Stimulated activated naive B cell treated with anti-CD40 and anti-IgM and Interleukin-4, amounts not matched to agents 10 μg/mL and 1 μg/mL and 100 μg/mL, for 72 hours (primary cell): ENCODE measurements around the gene TCFL5.
A peak's percentile ranks its signal among the peaks of the same experiment; 100 is the strongest.
"Not testable (repeated sequence)": the region's sequence is repeated elsewhere in the genome, so short reads cannot be mapped to it uniquely, and the experiment has no call there.

Experiments
- ATAC-seq, 2 donors: fragments of 150-1000 bp; cut with Tn5 transposase; replicated peaks; 2 replicates each; pipeline ENCODE4 v1.10.0; 2021; ENCODE audit warnings: moderate library complexity in 1 of 2
- DNase-seq: peaks from one replicate; pipeline ENCODE4 v3.0.0; 2021
- H3K27ac Mint-ChIP-seq: one replicate; pipeline ENCODE4 v1.8.0; 2022; ENCODE audit warnings: mild to moderate bottlenecking, mixed read lengths
- H3K27me3 Mint-ChIP-seq, 2 donors: one replicate each; pipeline ENCODE4 v1.8.0; 2022; ENCODE audit warnings: mixed read lengths in 2 of 2
- H3K36me3 Mint-ChIP-seq, 2 donors: one replicate each; pipeline ENCODE4 v1.8.0; 2022; ENCODE audit warnings: mixed read lengths in 2 of 2, mild to moderate bottlenecking in 1 of 2
- H3K4me1 Mint-ChIP-seq, 2 donors: one replicate each; pipeline ENCODE4 v1.8.0; 2022; ENCODE audit warnings: mixed read lengths in 2 of 2, mild to moderate bottlenecking in 1 of 2
- H3K4me3 Mint-ChIP-seq, 2 donors: one replicate each; pipeline ENCODE4 v1.8.0; 2022; ENCODE audit warnings: mild to moderate bottlenecking in 2 of 2, mixed read lengths in 2 of 2, moderate library complexity in 1 of 2
- H3K9me3 Mint-ChIP-seq, 2 donors: one replicate each; pipeline ENCODE4 v1.8.0; 2022; ENCODE audit warnings: mixed read lengths in 2 of 2, mild to moderate bottlenecking in 1 of 2

The TCFL5 gene

DNA sequence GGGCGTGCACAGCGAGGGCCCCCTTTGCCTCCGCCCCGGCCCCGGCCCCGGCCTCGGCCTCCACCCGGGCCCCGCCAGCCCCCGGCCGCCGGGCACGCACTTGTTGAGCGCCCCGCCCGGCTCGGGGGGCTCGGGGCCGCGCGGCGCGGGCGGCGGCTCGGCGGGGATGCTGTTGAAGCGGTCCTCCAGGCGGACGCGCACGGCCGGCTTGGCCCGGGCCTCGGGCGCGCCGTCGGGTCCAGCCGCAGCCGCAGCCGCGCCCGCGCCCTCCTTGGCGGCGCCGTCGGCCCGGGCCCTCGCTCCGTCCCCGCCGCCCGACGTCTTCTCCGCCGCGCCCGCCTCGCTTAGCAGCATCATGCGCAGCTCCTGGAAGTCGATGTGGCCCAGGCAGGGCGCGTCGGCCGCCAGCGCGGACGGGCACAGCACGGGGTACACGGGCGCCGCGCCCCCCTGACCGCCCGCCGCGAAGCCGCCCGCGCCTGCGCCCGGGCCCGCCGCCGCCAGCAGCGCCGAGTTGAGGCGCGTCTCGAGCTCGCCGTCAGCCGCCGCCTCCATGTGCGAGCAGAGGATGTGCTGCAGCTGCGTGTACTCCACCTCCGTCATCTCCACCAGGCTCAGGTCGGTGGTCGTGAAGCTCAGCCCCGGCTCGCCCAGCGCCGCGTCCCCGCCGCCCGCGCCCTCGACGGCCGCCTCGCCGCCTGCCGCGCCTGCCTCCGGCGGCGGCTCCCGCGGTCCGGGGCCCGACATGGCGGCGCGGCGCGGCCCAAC is 514 bp downstream of the TCFL5 start:
- H3K27me3 Mint-ChIP-seq: no peaks in the 10 kb centered on the region
- peaks cover 4 to 7% of the 10 kb centered on the region in 2 donors for H3K9me3 Mint-ChIP-seq
- no peak overlapping the region for H3K27ac Mint-ChIP-seq
- H3K4me3 Mint-ChIP-seq: peak overlapping the region; percentile 46 to 60
- ATAC-seq: peak; percentile 48
- peaks cover 20 to 32% of the 10 kb centered on the region in 2 donors for H3K4me1 Mint-ChIP-seq
- DNase-seq: no peak
- H3K36me3 Mint-ChIP-seq: peaks cover 17 to 18% of the 10 kb centered on the region in 2 donors

GRCh38 chr20:62860391-62860923 is 1.2 kb downstream of the TCFL5 start:
- Mint-ChIP-seq H3K27me3 (no peaks in the 10 kb centered on the region), H3K4me1 (peaks cover 20 to 32% of the 10 kb centered on the region in 2 donors), H3K4me3 (peak overlapping the region; percentile 60 to 76), H3K9me3 (peaks cover 4 to 7% of the 10 kb centered on the region in 2 donors), H3K27ac (peak overlapping the region; percentile 1), H3K36me3 (peaks cover 17 to 18% of the 10 kb centered on the region in 2 donors)
- no peak for ATAC-seq
- DNase-seq: no peak

DNA sequence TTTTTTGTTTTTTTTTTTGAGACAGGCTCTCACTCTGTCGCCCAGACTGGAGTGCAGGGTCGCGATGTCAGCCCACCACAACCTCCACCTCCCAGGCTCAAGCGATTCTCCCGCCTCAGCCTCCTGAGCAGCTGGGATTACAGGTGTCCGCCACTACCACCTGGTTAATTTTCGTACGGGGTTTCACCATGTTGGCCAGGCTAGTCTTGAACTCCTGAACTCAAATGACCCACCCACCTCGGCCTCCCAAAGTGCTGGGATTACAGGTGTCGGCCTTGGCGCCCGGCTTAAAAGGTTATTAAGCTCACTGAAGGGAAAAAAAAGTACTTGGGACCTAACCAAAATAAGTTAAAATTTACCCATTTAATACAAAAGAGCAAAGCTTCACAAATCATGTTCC is 1.9 kb downstream of the TCFL5 start:
- Mint-ChIP-seq H3K36me3 (peaks cover 18 to 19% of the 10 kb centered on the region in 2 donors), H3K4me3 (peak overlapping the region; percentile 50 to 76), H3K27me3 (no peaks in the 10 kb centered on the region), H3K4me1 (peaks cover 20 to 32% of the 10 kb centered on the region in 2 donors), H3K9me3 (peaks cover 4 to 7% of the 10 kb centered on the region in 2 donors), H3K27ac (no peak overlapping the region)
- ATAC-seq (no peak), DNase-seq (no peak)

DNA sequence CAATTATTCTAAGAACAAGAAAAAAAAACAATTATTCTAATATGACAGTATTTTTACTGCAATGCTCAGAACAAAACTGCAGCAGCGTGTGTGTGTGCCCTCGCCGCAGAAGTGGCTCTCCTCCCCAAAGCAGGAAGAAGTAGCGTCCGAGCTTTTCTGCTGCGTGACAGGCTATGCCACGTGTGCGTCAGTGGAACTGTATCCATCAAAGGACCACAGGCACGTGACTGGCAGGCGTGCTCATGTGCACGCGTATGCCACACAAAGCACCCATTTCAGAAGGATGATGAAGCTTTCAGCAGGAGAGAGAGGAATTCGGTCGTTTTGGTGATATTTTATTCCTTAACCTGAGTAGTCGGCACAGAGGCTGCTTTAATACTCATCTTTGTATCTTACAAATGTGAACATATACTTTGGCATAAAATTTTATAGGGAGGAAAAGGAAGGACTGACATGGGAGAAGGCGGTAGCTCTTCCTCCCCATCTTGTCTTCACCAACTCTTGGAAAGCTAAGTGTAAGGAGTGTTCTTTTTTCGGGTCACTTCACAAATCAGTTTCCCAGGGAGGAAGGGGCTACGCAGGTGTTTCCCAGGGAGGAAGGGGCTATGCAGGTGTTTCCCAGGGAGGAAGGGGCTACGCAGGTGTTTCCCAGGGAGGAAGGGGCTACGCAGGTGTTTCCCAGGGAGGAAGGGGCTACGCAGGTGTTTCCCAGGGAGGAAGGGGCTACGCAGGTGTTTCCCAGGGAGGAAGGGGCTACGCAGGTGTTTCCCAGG is 3.4 kb downstream of the TCFL5 start:
- no peak for ATAC-seq
- DNase-seq: no peak
- Mint-ChIP-seq H3K4me1 (peaks cover 20 to 32% of the 10 kb centered on the region in 2 donors), H3K27ac (no peak overlapping the region), H3K27me3 (no peaks in the 10 kb centered on the region), H3K9me3 (peaks cover 4 to 7% of the 10 kb centered on the region in 2 donors), H3K4me3 (no peak overlapping the region), H3K36me3 (peaks cover 20 to 31% of the 10 kb centered on the region in 2 donors)

DNA sequence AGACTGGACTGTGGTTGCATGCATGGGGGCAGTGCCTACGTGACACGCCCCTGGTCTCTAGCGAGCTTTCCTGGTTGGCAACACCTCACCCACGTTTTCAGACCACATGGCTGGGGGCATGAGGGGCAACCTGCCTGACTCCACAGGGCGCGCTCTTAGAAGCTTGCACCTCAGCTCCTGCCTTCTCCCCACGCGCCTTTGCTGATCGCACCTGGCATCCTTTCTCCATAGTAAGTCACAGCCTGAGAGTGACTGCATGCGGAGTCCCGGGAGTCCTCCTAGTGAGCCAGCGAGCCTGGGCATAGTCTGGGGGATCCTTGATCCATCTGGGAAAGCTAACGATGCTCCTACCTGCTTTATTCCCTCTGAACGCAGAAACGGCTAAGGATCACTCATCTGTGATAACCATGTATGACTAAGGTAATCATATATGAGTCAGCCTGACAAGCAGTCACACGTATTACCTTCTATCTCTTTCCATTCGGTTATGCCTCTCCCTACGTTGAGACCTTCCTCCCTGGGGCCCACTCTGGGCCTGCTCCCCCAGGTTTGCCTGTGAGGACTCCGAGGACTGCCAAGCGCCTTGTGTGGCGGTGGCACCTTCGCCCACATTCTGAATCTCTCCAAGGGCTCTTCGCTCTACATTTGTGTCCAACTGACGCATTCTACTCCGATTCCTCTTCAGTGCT is 4.5 kb downstream of the TCFL5 start:
- Mint-ChIP-seq H3K9me3 (peaks cover 2 to 3% of the 10 kb centered on the region in 2 donors), H3K36me3 (peaks cover 27 to 37% of the 10 kb centered on the region in 2 donors), H3K4me3 (no peak overlapping the region), H3K27me3 (no peaks in the 10 kb centered on the region), H3K27ac (no peak overlapping the region), H3K4me1 (peaks cover 17 to 29% of the 10 kb centered on the region in 2 donors)
- DNase-seq (no peak), ATAC-seq (no peak)

GRCh38 chr20:62855120-62855519 is 6.5 kb downstream of the TCFL5 start:
- Mint-ChIP-seq H3K36me3 (peaks cover 28 to 46% of the 10 kb centered on the region in 2 donors), H3K9me3 (no peaks in the 10 kb centered on the region), H3K27me3 (no peaks in the 10 kb centered on the region), H3K4me1 (peaks cover 11 to 26% of the 10 kb centered on the region in 2 donors), H3K27ac (no peak overlapping the region), H3K4me3 (no peak overlapping the region)
- DNase-seq (no peak), ATAC-seq (no peak)

- Mint-ChIP-seq H3K4me3 (no peak overlapping the region), H3K4me1 (peaks cover 8 to 19% of the 10 kb centered on the region in 2 donors), H3K36me3 (peaks cover 28 to 49% of the 10 kb centered on the region in 2 donors), H3K27ac (no peak overlapping the region), H3K9me3 (no peaks in the 10 kb centered on the region), H3K27me3 (no peaks in the 10 kb centered on the region)
- DNase-seq (no peak), ATAC-seq (no peak)
These were observed 7.5 kb downstream of the TCFL5 start for GRCh38 chr20:62854121-62854520.

GRCh38 chr20:62853304-62853703 is 8.3 kb downstream of the TCFL5 start:
- ATAC-seq, H3K4me3 Mint-ChIP-seq, DNase-seq, H3K9me3 Mint-ChIP-seq, H3K27me3 Mint-ChIP-seq, H3K27ac Mint-ChIP-seq: not testable (repeated sequence)
- H3K4me1 Mint-ChIP-seq: peaks cover 5 to 17% of the 10 kb centered on the region in 2 donors
- H3K36me3 Mint-ChIP-seq: peaks cover 28 to 48% of the 10 kb centered on the region in 2 donors

GRCh38 chr20:62852841-62853240 is 8.8 kb downstream of the TCFL5 start:
- no peaks in the 10 kb centered on the region for H3K9me3 Mint-ChIP-seq
- ATAC-seq: no peak
- no peak overlapping the region for H3K27ac Mint-ChIP-seq
- H3K4me3 Mint-ChIP-seq: no peak overlapping the region
- no peak for DNase-seq
- peaks cover 3 to 12% of the 10 kb centered on the region in 2 donors for H3K4me1 Mint-ChIP-seq
- H3K27me3 Mint-ChIP-seq: no peaks in the 10 kb centered on the region
- peaks cover 26 to 47% of the 10 kb centered on the region in 2 donors for H3K36me3 Mint-ChIP-seq

DNA sequence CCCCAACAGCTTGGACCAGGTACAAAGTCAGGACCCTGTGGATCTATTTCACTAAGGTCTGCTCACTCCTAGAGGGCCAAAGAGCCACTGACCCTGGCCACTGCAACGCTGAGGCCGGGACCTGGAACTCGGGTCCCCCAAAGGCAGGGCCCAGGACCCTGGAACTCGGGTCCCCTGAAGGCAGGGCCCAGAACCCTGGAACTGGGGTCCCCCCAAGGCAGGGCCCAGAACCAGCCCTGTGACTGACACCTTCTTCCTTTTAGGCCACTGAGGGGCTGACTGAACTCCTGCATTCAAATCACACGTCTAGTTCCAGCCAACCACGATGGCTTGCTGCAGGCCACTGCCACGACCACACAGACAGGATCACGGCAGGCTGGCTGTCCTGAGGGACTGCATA is 9.4 kb downstream of the TCFL5 start:
- H3K9me3 Mint-ChIP-seq: no peaks in the 10 kb centered on the region
- peaks cover 25 to 46% of the 10 kb centered on the region in 2 donors for H3K36me3 Mint-ChIP-seq
- no peak for ATAC-seq

DNA sequence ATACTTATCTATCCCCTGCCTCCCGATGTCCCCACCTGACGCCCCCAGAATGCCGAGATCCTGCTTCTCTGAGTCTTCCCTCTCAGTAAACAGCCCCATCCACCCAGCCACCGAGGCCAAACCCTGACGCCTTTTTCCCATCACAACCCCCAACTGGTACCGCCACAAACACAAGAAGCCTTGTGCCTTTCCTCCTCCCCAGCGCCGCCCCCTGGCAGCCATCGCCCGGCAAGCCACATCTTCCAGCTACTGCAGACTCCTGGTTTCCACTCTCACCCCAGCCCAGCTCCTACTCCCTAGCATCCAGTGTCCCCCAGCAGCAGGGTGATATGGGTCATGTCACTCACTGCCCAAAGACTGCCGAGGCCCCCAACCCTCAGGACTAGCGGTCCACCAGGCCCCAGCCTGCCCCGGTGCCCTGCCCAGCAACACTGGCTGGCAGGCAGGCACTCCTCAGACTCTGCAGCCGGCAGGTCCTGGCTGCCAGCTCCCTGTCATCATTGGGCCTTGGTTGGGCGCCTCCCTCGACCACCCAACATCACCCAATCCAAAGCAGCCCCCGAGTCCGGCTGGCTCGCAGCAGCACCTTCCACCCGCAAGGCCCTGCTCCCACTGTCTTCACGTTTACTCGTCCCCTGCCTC is 11.2 kb downstream of the TCFL5 start:
- DNase-seq (no peak), ATAC-seq (no peak)
- Mint-ChIP-seq H3K9me3 (no peaks in the 10 kb centered on the region), H3K27me3 (no peaks in the 10 kb centered on the region), H3K4me1 (peaks cover 2 to 5% of the 10 kb centered on the region in 2 donors), H3K4me3 (no peak overlapping the region), H3K27ac (no peak overlapping the region), H3K36me3 (peaks cover 20 to 51% of the 10 kb centered on the region in 2 donors)

More for the DNA sequence above, 9.4 kb downstream of the TCFL5 start:
- H3K4me3 Mint-ChIP-seq: no peak overlapping the region
- H3K27ac Mint-ChIP-seq: no peak overlapping the region
- no peaks in the 10 kb centered on the region for H3K27me3 Mint-ChIP-seq
- H3K4me1 Mint-ChIP-seq: peaks cover 4 to 8% of the 10 kb centered on the region in 2 donors
- no peak for DNase-seq

DNA sequence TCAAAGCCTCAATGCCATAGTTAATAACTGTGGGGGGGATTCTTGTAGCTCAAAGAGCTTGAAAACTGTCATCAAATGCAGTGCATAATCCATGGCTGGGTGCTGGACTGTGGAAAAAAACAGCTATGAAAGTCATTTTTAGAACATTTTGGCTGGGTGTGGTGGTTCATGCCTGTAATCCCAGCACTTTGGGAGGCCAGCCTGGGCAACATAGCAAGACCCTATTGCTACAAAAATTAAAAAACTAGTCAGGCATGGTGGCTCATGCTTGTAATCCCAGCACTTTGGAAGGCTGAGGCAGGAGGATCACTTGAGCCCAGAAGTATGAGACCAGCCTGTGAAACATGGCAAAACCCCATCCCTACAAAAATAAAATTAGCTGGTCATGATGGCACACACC is 12.2 kb downstream of the TCFL5 start:
- no peaks in the 10 kb centered on the region for H3K27me3 Mint-ChIP-seq
- DNase-seq (no peak), ATAC-seq (no peak)
- no peak overlapping the region for H3K27ac Mint-ChIP-seq
- no peaks in the 10 kb centered on the region for H3K9me3 Mint-ChIP-seq
- H3K4me1 Mint-ChIP-seq: peaks cover 2 to 5% of the 10 kb centered on the region in 2 donors
- H3K36me3 Mint-ChIP-seq: peaks cover 17 to 54% of the 10 kb centered on the region in 2 donors
- H3K4me3 Mint-ChIP-seq: no peak overlapping the region

DNA sequence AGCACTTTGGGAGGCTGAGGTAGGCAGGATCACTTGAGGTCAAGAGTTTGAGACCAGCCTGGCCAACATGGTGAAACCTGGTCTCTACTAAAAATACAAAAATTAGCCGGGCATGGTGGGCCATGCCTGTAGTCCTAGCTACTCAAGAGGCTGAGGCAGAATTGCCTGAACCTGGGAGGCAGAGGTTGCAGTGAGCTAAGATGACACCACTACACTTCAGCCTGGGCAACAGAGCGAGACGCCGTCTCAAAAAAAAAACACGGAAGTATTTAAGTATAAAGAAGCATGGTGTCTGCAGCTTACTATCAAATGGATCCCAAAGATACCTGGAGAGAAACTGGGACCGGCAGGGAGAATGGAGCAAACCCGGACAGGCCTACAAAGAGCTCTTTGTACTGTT is 12.7 kb downstream of the TCFL5 start:
- ATAC-seq, DNase-seq, H3K27ac Mint-ChIP-seq, H3K4me1 Mint-ChIP-seq, H3K4me3 Mint-ChIP-seq, H3K9me3 Mint-ChIP-seq, H3K27me3 Mint-ChIP-seq: not testable (repeated sequence)
- H3K36me3 Mint-ChIP-seq: peaks cover 18 to 52% of the 10 kb centered on the region in 2 donors
